ENCODE results near the gene AKR7A3.

DNA sequence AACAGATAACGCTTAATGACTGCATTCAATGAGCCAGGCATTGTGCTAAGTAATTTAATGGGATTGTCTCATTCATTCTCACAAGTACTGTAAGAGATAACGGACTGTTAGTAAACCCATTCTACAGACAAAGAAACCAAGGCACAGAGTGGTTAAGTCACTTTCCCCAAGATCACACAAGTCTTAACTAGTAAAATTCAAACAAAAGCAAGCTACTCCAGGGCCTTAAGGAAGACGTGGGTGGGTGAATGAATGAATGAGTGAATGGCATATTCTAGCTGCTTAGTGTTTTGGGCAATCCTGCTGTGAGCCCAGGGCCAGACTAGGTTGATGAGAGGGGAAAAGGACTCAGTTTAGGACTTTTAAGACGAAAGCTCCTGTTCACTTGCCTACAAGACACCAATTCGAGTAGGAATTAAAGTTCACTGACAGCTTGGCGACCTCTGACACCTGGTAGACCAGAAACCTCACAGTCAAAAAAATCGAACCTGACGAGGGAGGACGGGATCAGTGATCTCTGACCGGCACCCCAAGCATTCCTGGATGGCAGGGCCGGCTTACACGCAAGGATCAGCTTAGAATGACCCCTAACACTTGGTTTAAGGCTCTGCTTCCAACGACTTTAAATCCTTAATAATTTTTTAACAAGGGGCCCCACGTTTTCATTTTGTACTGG, 37.8 kb downstream of the AKR7A3 start:
- TF ChIP-seq CTCF (IDR thresholded peaks at IDR 0.05; ENCODE audit: low read depth, low read length, missing input control), result no peak
- TF ChIP-seq TAF1 (conservative IDR thresholded peaks at IDR 0.05), result no peak
- no peak for TF ChIP-seq EGR1 (IDR thresholded peaks at IDR 0.05; ENCODE audit: low read depth in 2 of 2)
- TF ChIP-seq GABPA (IDR thresholded peaks at IDR 0.05 in 1 of 2, conservative IDR thresholded peaks at IDR 0.05 in 1 of 2), result no peak
- no peak for TF ChIP-seq REST (IDR thresholded peaks at IDR 0.05)
- TF ChIP-seq JUND (IDR thresholded peaks at IDR 0.05), result no peak
- TF ChIP-seq YY1 (IDR thresholded peaks at IDR 0.05), result no peak
- no peak for TF ChIP-seq MAX (IDR thresholded peaks at IDR 0.05)
- no peak for TF ChIP-seq FOXA1 (IDR thresholded peaks at IDR 0.05)
- TF ChIP-seq SP1 (IDR thresholded peaks at IDR 0.05), result no peak
- TF ChIP-seq, protein P1, sequence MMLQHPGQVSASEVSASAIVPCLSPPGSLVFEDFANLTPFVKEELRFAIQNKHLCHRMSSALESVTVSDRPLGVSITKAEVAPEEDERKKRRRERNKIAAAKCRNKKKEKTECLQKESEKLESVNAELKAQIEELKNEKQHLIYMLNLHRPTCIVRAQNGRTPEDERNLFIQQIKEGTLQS (IDR thresholded peaks at IDR 0.05), result no peak
- peak in 1 of 2 donors; percentile 25 for TF ChIP-seq HNF4A (conservative IDR thresholded peaks at IDR 0.05)

Measured in liver (tissue), 3 donors.